Measurements from ENCODE around the gene CHPF.

Gene CHPF

GRCh38 chr2:219532378-219532649, 11.3 kb downstream of the CHPF start:
- no peak for DNase-seq (ENCODE audit: low read depth)

GRCh38 chr2:219531639-219532377, 11.8 kb downstream of the CHPF start:
- DNase-seq (ENCODE audit: low read depth): no peak

- DNase-seq (ENCODE audit: low read depth): peak; percentile 78
These were observed 13.3 kb downstream of the CHPF start for GRCh38 chr2:219530048-219530963.

GRCh38 chr2:219527472-219527871, 16.1 kb downstream of the CHPF start:
- no peak for DNase-seq (ENCODE audit: low read depth)

GRCh38 chr2:219527076-219527394, 16.6 kb downstream of the CHPF start:
- DNase-seq (ENCODE audit: low read depth): no peak

- no peak for DNase-seq (ENCODE audit: low read depth)
These were observed 17.1 kb downstream of the CHPF start for GRCh38 chr2:219526320-219527075.

- DNase-seq (ENCODE audit: low read depth): no peak
These were observed 17.9 kb downstream of the CHPF start for GRCh38 chr2:219525533-219526232.

GRCh38 chr2:219524817-219525216, 18.8 kb downstream of the CHPF start:
- DNase-seq (ENCODE audit: low read depth): no peak

- no peak for DNase-seq (ENCODE audit: low read depth)
These were observed 20.5 kb downstream of the CHPF start for GRCh38 chr2:219523031-219523671.

GRCh38 chr2:219522111-219523030, 21.2 kb downstream of the CHPF start:
- DNase-seq (ENCODE audit: low read depth): no peak

- DNase-seq (ENCODE audit: low read depth): no peak
These were observed 22.3 kb downstream of the CHPF start for GRCh38 chr2:219521066-219521880.

GRCh38 chr2:219520079-219520478, 23.5 kb downstream of the CHPF start:
- no peak for DNase-seq (ENCODE audit: low read depth)

- DNase-seq (ENCODE audit: low read depth): no peak
These were observed 24.1 kb downstream of the CHPF start for GRCh38 chr2:219519526-219519916.

- DNase-seq (ENCODE audit: low read depth): no peak
These were observed 25.4 kb downstream of the CHPF start for GRCh38 chr2:219517954-219518778.

- no peak for DNase-seq (ENCODE audit: low read depth)
These were observed 26.7 kb downstream of the CHPF start for GRCh38 chr2:219516888-219517287.

GRCh38 chr2:219515874-219516629, 27.6 kb downstream of the CHPF start:
- DNase-seq (ENCODE audit: low read depth): no peak

- DNase-seq (ENCODE audit: low read depth): no peak
These were observed 28.8 kb downstream of the CHPF start for GRCh38 chr2:219514836-219515235.

GRCh38 chr2:219514196-219514761, 29.3 kb downstream of the CHPF start, which contains the start of gene ASIC4:
TSS of gene ASIC4 (plus strand) at chr2:219514482. CDS start at chr2:219514725, 243 bp downstream.
- no peak for DNase-seq (ENCODE audit: low read depth)

Measured in stimulated activated CD8-positive, alpha-beta memory T cell treated with anti-CD3 and anti-CD28 coated beads, Interleukin-15, amount 100 ng/mL, for 24 hours (primary cell).